Activated CD4-positive, CD25-positive, alpha-beta regulatory T cell treated with anti-CD3 and anti-CD28 coated beads, Interleukin-2, amount 50 U/mL, for 72 hours (primary cell): ENCODE results near the gene ZNF512.

ENCODE experiments used
- DNase-seq: peaks from one replicate; pipeline ENCODE4 v3.0.0; 2021

Gene ZNF512

DNA sequence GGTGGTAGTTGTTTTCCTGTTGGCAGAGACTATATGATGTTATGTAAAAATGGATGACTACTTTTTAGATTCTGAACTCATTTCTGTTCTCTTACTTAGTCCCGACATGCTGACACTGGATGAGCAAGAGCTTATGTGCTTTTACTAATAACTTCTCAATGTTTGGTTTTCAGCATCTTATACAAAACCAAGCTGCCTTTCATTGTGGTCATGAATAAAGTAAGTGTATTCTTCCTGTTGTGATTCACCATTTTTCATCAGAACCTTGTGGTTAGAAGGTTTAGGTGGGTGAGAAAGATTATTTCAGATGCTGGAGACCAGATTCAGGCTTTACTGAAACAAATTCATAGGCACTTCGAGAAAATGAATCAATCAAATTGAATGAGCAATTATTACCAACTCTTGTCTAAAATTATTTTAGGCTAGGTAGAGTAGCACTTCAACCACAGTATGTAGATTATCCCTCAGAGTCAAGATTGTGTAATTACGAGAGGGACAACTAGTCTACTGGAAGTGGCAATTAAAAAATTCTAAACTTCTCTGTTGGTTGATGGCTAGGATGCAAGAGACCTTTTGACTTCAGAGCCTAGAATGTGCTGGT, 55.3 kb downstream of the ZNF512 start:
- DNase-seq = no peak

DNA sequence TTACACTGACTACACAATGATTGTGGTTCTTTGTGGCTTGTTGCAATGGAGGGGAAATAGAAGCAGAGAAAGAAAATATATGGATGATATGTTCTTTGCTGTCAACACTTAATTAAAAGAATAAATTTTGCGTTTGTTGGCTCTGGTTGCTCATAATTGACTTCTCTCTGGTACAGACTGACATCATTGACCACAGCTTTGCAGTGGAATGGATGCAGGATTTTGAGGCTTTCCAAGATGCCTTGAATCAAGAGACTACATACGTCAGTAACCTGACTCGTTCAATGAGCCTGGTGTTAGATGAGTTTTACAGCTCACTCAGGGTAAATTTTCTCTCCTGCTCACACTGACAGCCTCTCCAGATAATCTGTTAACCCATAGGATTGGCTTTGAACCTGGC, 55.9 kb downstream of the ZNF512 start:
- DNase-seq = no peak

- no peak for DNase-seq
Measured at GRCh38 chr2:27640722-27641245, 57.9 kb downstream of the ZNF512 start.

GRCh38 chr2:27645197-27645596, 62.4 kb downstream of the ZNF512 start:
- DNase-seq = no peak

DNA sequence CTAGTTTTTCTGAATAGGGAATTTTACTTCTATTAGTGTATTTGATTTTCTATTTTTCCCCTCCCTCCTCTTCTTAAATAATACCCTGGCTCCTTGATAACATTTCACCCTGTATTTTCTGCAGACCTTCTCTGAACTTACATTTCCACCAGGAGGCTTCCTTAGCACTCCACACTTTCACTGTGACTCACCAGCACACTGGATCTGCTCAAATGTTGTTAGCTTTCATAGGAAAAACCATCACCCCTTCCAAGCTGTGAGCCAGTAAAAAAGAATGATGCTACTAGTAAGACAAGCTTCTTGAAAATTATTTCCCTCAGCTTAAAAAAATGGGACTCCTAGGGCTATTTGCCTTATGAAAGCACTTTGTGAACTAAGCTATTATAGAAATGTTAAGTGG, 64.4 kb downstream of the ZNF512 start:
- no peak for DNase-seq

GRCh38 chr2:27647737-27648136, 64.9 kb downstream of the ZNF512 start:
- no peak for DNase-seq

DNA sequence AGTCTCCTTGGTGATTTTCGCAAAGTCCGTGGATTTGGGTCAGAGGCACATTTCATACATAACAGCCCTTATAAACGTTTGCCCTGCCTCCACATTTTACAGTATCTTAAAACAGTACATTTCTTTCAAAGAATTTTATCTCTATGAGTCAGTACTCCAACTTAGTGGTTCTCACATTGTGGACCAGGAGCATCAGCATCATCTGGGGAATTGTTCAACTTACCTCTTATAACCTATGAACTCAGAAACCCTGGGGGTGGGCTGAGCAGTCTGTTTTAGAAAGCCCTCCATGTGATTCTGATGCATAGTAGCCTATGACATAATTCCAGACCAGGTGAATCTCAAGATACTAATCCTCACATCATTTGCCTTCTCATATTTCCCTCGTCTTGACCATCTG, 68.2 kb downstream of the ZNF512 start:
- DNase-seq = no peak

DNA sequence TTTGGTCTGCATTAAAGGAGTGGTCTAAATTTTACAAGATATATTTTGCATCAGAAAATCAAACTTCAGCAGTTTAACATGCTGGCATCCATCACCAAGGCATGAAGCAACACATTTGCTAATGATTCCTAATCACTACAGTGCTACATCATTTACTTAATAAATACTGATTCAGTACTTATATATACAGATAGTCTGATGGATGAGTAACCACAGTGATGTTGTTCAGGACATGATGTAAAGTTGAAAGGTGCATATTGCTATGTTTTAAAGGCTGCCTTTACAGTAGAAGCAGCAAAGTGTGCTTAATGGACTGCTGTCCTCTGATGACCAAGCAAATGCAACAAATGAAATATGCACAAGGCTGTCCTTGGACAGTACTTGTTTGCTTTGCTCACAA, 69.5 kb downstream of the ZNF512 start:
- DNase-seq = no peak

- no peak for DNase-seq
Measured at GRCh38 chr2:27652790-27653189, 69.9 kb downstream of the ZNF512 start.

DNA sequence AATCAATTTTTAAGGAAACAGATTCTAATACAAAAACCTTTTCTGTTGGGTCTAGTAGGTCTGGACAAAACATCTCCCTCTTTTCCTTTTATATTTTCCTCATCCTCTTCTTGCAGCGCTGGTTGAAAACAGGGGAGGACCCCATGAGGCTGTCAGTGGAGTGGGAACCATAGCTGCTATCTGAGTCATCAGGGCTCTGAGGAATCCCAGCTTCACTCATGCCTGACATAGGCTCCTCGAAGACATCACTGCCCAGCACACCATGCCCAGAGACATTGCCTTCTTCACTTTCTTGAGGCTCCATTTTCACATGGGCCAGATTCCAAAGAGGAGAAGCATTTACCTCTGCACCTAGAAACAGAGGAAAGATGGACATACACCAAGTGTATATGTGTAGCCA, 70.6 kb downstream of the ZNF512 start:
- no peak for DNase-seq

DNA sequence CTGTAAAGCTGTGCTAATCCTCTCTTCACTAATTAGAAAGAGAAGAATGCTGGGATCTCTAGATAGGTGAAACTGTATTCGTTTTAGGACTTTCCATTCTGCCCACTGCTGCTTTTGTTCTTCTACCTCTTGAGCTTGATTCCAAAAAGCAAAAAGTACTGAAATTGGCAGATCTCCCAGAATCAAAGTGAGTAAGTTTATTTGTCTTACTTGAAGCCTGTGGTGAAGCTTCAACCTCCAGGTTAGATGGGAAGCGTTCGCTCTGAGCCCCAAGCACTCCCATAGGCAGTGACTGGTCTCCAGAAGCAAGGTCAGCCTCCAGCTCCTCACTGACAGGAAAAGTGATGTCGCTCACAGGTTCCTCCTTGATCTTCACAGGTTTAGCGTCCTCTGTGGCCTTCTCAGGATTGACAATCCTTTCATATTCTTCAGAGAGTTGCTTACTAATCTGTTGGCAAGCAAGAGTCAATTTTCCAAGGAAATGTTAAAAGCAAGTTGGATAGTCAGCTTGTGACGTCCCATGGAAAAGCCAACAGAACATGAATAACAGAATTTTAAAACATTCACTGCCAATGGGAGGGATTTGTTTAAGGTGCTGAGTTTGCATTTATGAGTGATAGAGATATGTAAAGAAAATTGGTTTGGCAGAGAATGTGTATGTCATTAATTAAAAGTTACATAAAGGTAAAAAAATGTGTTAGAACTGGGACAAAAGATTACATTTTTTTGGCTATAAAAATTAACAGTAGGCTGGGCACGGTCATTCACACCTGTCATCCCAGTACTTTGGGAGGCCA, 72.5 kb downstream of the ZNF512 start:
- no peak for DNase-seq

DNA sequence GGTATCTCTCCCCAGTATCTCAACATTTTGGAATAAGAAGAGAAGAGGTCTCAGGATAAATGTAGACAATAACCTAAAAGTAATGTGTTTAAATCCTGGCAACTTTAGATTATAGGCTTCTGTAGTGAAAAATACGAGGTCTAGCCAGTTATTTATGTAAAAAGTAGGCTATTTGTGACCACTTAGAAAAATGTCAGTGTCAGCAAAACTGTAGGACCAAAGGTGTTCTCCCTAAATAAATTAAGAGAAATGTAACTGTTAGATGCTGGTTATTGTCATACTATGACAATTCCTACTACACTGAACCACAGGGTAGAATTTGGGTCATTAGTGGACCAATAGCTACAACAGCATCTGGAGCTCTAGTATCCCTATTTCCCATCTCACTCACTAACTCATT, 78.5 kb downstream of the ZNF512 start:
- DNase-seq = no peak

DNA sequence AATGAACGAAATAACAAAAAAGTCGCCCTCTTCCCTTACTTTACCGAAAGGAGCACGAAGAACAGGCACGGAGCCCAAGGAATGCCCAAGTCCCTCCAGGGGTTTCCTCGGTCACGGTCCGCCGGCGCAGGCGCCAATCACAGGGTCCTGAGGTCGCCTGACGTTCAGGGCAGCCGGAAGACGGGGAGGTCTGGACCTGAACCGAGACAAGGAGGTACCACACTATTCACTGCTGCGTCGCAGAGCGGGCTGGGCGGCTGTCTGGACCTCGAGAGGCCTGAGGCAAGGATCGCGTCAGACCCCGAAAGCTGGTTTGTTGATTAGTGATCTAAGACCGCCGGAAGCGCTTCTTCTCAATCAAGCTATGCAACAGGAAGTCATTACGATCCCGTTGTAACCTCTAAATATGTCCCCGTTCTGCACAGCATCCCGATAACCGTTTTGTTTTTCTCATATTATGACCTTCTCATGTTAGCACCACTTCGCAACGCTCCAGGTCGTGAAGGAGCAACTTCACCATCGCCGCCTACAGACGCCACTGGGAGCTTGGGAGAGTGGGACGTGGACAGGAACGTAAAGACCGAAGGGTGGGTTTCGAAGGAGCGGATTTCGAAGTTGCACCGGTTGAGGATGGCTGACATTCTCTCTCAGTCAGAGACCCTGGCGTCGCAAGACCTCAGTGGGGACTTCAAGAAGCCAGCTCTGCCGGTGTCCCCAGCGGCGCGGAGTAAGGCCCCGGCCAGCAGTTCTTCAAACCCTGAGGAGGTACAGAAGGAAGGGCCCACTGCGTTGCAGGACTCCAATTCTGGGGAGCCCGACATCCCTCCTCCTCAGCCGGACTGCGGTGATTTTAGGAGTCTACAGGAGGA, 80.7 kb downstream of the ZNF512 start, which contains the start of the genes SLC4A1AP and SUPT7L:
Gene SLC4A1AP (plus strand): TSS at position 605 of the 869 bp plus-strand sequence. CDS start 26 bp downstream, at position 631.
Gene SUPT7L (minus strand): TSS at position 330 of the 869 bp plus-strand sequence. CDS start 1,422 bp downstream, outside the sequence.
- peak; percentile 76 for DNase-seq

DNA sequence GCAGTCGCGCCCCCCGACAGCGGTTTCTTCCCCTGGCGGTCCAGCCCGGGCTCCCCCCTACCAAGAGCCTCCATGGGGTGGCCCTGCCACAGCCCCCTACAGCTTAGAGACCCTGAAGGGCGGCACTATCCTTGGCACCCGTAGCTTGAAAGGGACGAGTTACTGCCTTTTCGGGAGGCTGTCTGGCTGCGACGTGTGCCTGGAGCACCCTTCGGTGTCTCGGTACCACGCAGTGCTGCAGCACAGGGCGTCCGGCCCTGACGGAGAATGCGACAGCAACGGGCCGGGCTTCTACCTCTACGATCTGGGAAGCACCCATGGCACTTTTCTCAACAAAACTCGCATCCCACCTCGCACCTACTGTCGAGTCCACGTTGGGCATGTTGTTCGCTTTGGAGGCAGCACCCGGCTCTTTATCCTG, 81.3 kb downstream of the ZNF512 start:
- no peak for DNase-seq

DNA sequence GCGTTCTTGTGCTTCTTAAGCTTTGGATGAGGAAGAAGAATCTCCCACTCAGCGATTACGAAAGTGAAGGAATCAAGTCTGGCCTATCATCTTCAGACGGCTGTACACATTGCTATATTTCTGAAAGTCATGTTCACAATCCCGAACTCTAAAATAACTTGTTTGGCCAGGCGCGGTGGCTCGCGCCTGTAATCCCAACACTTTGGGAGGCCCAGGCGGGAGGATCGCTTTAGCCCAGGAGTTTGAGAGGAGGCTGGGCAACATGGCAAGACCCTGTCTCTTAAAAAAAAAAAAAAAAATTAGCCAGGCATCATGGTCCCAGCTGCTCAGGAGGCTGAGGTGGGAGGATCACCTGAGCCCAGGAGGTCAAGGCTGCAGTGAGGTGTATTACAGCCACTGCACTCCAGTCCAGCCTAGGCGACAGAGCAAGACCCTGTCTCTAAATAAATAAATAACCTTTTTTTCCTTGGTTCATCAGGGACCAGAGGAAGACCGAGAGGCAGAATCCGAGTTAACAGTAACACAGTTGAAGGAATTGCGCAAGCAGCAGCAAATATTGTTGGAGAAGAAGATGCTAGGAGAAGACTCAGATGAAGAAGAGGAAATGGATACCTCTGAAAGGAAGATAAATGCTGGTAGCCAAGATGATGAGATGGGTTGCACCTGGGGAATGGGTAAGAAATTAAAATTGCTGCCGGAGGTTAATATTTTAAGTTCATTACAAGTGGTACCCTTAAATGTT, 82.0 kb downstream of the ZNF512 start:
- no peak for DNase-seq

DNA sequence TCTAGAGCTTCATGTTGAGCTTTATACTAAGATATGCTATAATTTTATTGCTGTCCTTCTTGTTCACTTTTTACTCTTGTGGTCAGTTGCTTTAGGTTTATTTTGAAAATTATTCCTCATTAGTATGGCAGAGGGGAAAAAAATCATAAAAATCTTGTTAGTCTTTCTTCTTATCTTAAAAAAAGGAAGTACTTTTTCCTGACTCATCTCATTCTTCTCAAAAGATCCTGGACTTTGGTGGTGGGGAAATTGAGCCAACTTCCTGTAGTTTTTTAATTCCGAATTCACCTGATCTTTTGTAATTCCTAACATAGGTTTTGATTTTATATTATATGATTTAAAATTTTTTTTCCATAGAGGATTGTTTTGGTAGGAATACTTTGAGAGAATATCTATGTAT, 84.6 kb downstream of the ZNF512 start:
- DNase-seq = no peak

DNA sequence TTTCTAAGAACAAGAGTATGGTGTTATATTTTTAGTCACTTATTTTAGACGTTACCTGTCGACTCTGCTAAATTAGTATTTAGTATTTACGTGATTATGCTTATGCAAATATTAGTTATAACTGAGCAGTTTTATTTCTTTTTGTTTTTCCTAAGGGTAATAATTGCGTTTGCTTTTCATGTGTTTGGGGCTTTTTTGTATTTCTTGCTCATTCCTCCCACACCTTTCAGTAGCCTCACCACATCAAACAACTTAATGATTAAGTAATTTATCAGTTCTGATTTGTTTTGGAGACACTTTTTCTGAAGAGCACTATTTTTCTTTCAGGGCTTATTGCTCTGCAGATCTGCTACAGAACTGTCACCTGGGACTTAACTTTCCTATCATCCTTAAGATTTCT, 88.4 kb downstream of the ZNF512 start:
- no peak for DNase-seq
